ENCODE data around the gene PTPRN2. TPM values are rescaled to one million over a fixed set of nuclear protein-coding genes. Genes with fewer than 3 reads are reported as not detected.
"Not testable (repeated sequence)": the region's sequence is repeated elsewhere in the genome, so short reads cannot be mapped to it uniquely, and the experiment has no call there.

PTPRN2 gene
- total RNA-seq, 1 experiment from 2014 or later: 0.11 TPM

DNA sequence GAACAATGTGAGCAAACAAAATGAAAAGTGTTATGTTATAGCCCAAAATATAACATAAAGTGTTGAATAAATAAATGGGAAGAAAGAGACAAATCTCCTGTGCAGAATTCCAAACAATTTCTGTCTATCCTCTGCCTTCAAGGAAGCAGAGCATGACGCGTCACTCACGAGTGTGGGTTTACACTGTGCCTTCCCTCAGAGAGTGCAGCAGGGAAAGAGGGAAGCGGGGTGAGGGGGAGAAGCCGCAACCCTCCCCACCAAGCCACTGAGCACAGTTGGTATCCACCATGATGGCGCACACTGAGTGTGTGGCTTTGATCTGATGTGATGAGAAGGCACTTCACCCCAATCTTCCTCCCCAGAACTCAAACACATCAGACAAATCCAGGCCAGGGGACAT, 74.8 kb downstream of the PTPRN2 start:
- Histone ChIP-seq H3K36me3 (ENCODE audit: insufficient read depth, low read length, poor library complexity, severe bottlenecking) (no peaks in the 10 kb centered on the region), H3K27me3 (replicated peaks; ENCODE audit: insufficient read depth, low read depth, low read length, poor library complexity) (peaks cover 11% of the 10 kb centered on the region), H3K9me3 (ENCODE audit: low read depth, low read length, poor library complexity, severe bottlenecking) (no peaks in the 10 kb centered on the region), H3K4me1 (ENCODE audit: insufficient read depth, low read length, poor library complexity, severe bottlenecking) (no peaks in the 10 kb centered on the region), H3K4me3 (ENCODE audit: low read depth, low read length, poor library complexity, severe bottlenecking) (no peak overlapping the region), H3K27ac (ENCODE audit: low read depth, low read length, poor library complexity, severe bottlenecking) (no peak overlapping the region)
- no peak for TF ChIP-seq CTCF (conservative IDR thresholded peaks at IDR 0.05; ENCODE audit: low read depth, low read length)
- TF ChIP-seq EZH2 (IDR thresholded peaks at IDR 0.05; ENCODE audit: borderline replicate concordance, low read depth, low read length, poor library complexity, severe bottlenecking): no peak
- POLR2A ChIA-PET (ENCODE audit: low non-redundant PET): no interaction called here
- CTCF ChIA-PET: no interaction called here
- intact Hi-C loops (cut with micrococcal nuclease; ENCODE audit: unreplicated experiment): no loop called here
- no peak for DNase-seq (ENCODE audit: low spot score)
- no TSS peak for BruUV-seq (replicated peaks)

GRCh38 chr7:158512042-158512441, 75.6 kb downstream of the PTPRN2 start:
- Histone ChIP-seq H3K27me3 (replicated peaks; ENCODE audit: insufficient read depth, low read depth, low read length, poor library complexity) (peaks cover 7% of the 10 kb centered on the region), H3K4me1 (ENCODE audit: insufficient read depth, low read length, poor library complexity, severe bottlenecking) (no peaks in the 10 kb centered on the region), H3K27ac (ENCODE audit: low read depth, low read length, poor library complexity, severe bottlenecking) (no peak overlapping the region), H3K4me3 (ENCODE audit: low read depth, low read length, poor library complexity, severe bottlenecking) (no peak overlapping the region), H3K36me3 (ENCODE audit: insufficient read depth, low read length, poor library complexity, severe bottlenecking) (no peaks in the 10 kb centered on the region), H3K9me3 (ENCODE audit: low read depth, low read length, poor library complexity, severe bottlenecking) (no peaks in the 10 kb centered on the region)
- TF ChIP-seq CTCF (conservative IDR thresholded peaks at IDR 0.05; ENCODE audit: low read depth, low read length) (no peak), EZH2 (IDR thresholded peaks at IDR 0.05; ENCODE audit: borderline replicate concordance, low read depth, low read length, poor library complexity, severe bottlenecking) (no peak)
- POLR2A ChIA-PET (ENCODE audit: low non-redundant PET): no interaction called here
- CTCF ChIA-PET: no interaction called here
- DNase-seq (ENCODE audit: low spot score): no peak
- BruUV-seq (replicated peaks): no TSS peak
- intact Hi-C loops (cut with micrococcal nuclease; ENCODE audit: unreplicated experiment): no loop called here

DNA sequence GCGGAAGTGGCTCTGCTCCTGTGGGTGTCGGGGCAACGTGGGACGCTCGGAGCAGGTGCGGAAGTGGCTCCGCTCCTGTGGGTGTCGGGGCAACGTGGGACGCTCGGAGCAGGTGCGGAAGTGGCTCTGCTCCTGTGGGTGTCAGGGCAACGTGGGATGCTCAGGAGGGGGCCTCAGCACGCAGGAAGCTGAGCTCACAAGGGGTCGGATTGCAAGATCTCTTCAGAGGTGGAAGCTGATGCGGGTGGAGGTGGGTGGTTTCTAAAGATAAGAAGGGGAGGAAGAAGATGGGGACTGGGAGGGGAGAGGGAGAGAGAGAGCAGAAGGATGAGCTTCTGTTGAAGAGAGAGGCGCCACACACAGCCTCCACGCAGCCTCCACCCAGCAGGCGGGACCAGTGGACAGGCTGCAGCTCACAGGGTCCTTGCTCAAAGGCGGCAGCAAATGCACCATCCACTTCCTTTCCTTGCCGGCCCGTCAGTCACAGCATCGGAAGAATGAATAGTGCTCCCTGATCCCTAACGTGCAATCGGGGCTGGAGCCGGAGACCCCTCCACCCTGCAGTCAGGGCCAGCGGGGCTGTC, 78.7 kb downstream of the PTPRN2 start:
- H3K36me3 ChIP-seq (ENCODE audit: insufficient read depth, low read length, poor library complexity, severe bottlenecking): no peaks in the 10 kb centered on the region
- H3K27me3 ChIP-seq (replicated peaks; ENCODE audit: insufficient read depth, low read depth, low read length, poor library complexity): no peaks in the 10 kb centered on the region
- ChIA-PET POLR2A (ENCODE audit: low non-redundant PET) (no interaction called here), CTCF (no interaction called here)
- no peaks in the 10 kb centered on the region for H3K4me1 ChIP-seq (ENCODE audit: insufficient read depth, low read length, poor library complexity, severe bottlenecking)
- no peak for DNase-seq (ENCODE audit: low spot score)
- no peak for TF ChIP-seq EZH2 (IDR thresholded peaks at IDR 0.05; ENCODE audit: borderline replicate concordance, low read depth, low read length, poor library complexity, severe bottlenecking)
- no peak for TF ChIP-seq CTCF (conservative IDR thresholded peaks at IDR 0.05; ENCODE audit: low read depth, low read length)
- intact Hi-C loops (cut with micrococcal nuclease; ENCODE audit: unreplicated experiment): no loop called here
- no TSS peak for BruUV-seq (replicated peaks)
- peaks cover 7% of the 10 kb centered on the region for H3K9me3 ChIP-seq (ENCODE audit: low read depth, low read length, poor library complexity, severe bottlenecking)
- no peak overlapping the region for H3K27ac ChIP-seq (ENCODE audit: low read depth, low read length, poor library complexity, severe bottlenecking)
- no peak overlapping the region for H3K4me3 ChIP-seq (ENCODE audit: low read depth, low read length, poor library complexity, severe bottlenecking)

- H3K4me3 ChIP-seq (ENCODE audit: low read depth, low read length, poor library complexity, severe bottlenecking); BruUV-seq (replicated peaks); POLR2A ChIA-PET (ENCODE audit: low non-redundant PET); CTCF ChIA-PET; intact Hi-C loops (cut with micrococcal nuclease; ENCODE audit: unreplicated experiment); H3K4me1 ChIP-seq (ENCODE audit: insufficient read depth, low read length, poor library complexity, severe bottlenecking); DNase-seq (ENCODE audit: low spot score); H3K36me3 ChIP-seq (ENCODE audit: insufficient read depth, low read length, poor library complexity, severe bottlenecking); H3K27ac ChIP-seq (ENCODE audit: low read depth, low read length, poor library complexity, severe bottlenecking); H3K27me3 ChIP-seq (replicated peaks; ENCODE audit: insufficient read depth, low read depth, low read length, poor library complexity); H3K9me3 ChIP-seq (ENCODE audit: low read depth, low read length, poor library complexity, severe bottlenecking): not testable (repeated sequence)
These were observed 79.3 kb downstream of the PTPRN2 start for GRCh38 chr7:158508321-158508720.

Measured in A673 (cell line).